Ovary (tissue), 9 donors: Measurements from ENCODE around the gene RERE. TPM values are rescaled to one million over a fixed set of nuclear protein-coding genes. Genes with fewer than 3 reads are reported as not detected.

Experiments
- DNase-seq, 5 donors: peaks; one replicate each; pipeline ENCODE4 v3.0.0-alpha.2; 2019 to 2020
- H3K27ac ChIP-seq, 2 donors: fragments of 200-600 bp; one replicate each; pipeline versions ENCODE4 v1.5.1 to v1.8.0; 2019 to 2022
- H3K27me3 ChIP-seq: fragments of 200-600 bp; one replicate; pipeline ENCODE4 v1.8.0; 2022
- H3K36me3 ChIP-seq: fragments of 200-600 bp; sonication (generic); one replicate; pipeline ENCODE4 v1.5.1; 2019
- H3K4me1 ChIP-seq: one replicate; pipeline ENCODE4 v1.8.1; 2013; ENCODE audit warnings: mild to moderate bottlenecking, moderate library complexity; ENCODE audit not compliant: insufficient read depth
- H3K4me3 ChIP-seq: fragments of 200-600 bp; sonication (generic); one replicate; pipeline ENCODE4 v1.5.1; 2017
- H3K9me3 ChIP-seq, 2 donors: fragments of 200-600 bp in 1 of 2; sonication (generic) in 1 of 2; one replicate each; pipeline versions ENCODE4 v1.5.1 to v1.8.1; 2013 to 2019; ENCODE audit warnings: mild to moderate bottlenecking in 1 of 2, moderate library complexity in 1 of 2
- EP300 ChIP-seq: sonication (generic); formaldehyde crosslinking; IDR thresholded peaks from one replicate; pipeline ENCODE4 v1.6.1; 2017; ENCODE audit warnings: antibody characterized with exemption
- POLR2A ChIP-seq: fragments of 450-650 bp; IDR thresholded peaks from one replicate; pipeline ENCODE4 v1.6.1; 2017; ENCODE audit warnings: antibody characterized with exemption, mild to moderate bottlenecking, moderate library complexity
- WGBS, 3 donors: extraction: QIAGEN DNeasy Blood & Tissue Kit in 1 of 3; methylation state at CpG; one replicate each; pipeline versions ENCODE4 v1.1.5 to v1.1.7; 2013 to 2017; 5-methylcytosine and 5-hydroxymethylcytosine counted together
- intact Hi-C, 4 donors: fragments of 100-400 bp; cut with DNase I; formaldehyde crosslinking; loops; one replicate each; pipeline versions ENCODE4 v1.11.0 to v1.15.1; 2022 to 2023
- polyA plus RNA-seq, 2 donors: library from polyadenylated mRNA; stranded (reverse); fragments of 200-250 nt in 1 of 2; fragments of 350-450 nt in 1 of 2; fragmentation: Illumina TruSeq in 1 of 2; extraction: RNeasy Lipid Tissue Mini Kit (QIAGEN cat#74804) in 1 of 2; gene quantifications; one replicate each; pipeline ENCODE4 v1.2.3, GENCODE V29; 2013 to 2014
- total RNA-seq, 7 donors: library from RNA; depleted of rRNA in 2 of 7; stranded (reverse); fragments of >200 nt in 2 of 7; fragmentation: NEBNext Ultra II Directional in 3 of 7; extraction: Animal tissue kit (Norgen Biotek cat#: 25700) in 3 of 7; gene quantifications; one replicate each; pipeline versions ENCODE4 v1.1.0 to v1.2.4, GENCODE V29; 2016 to 2023
- TF ChIP-seq, protein P1 (sequence below), 3 donors: fragments of 450-650 bp in 2 of 3; fragments of 200-600 bp in 1 of 3; IDR thresholded peaks; one replicate each; pipeline versions ENCODE4 v1.5.1 to v1.8.0; 2016 to 2022; ENCODE audit warnings: antibody characterized with exemption in 3 of 3, mild to moderate bottlenecking in 1 of 3
- donor health status: DM: no; HTN: no; CAD: no; lungs with moderate emphysema.
- donor health status: DM: no; HTN: no; CAD: no.
- donor health status: Bipolar disorder and iron deficiency.
- donor health status: DM: yes; HTN: yes; CAD: no.
- donor health status: DM: no; HTN: no; CAD: no.
- donor health status: DM: yes; HTN: yes; CAD: no.

The RERE gene
- total and polyA plus RNA-seq, 9 donors = 36.7 to 119 (median 114) TPM

GRCh38 chr1:8358241-8358896, 459.1 kb downstream of the RERE start:
- 89 to 93% (median 91%) methylated on average over 46 of the region's 46 CpGs for WGBS, 3 donors
- Histone ChIP-seq H3K9me3 (no peaks in the 10 kb centered on the region), H3K27me3 (no peaks in the 10 kb centered on the region), H3K36me3 (no peaks in the 10 kb centered on the region), H3K27ac (no peak overlapping the region), H3K4me1 (peaks cover 3% of the 10 kb centered on the region), H3K4me3 (no peak overlapping the region)
- intact Hi-C loops = loop anchor here in 1 of 4 donors (10.0 kb wide), 1 partner anchor 46 kb away; no protein-coding TSS in a partner anchor
- TF ChIP-seq, protein P1, sequence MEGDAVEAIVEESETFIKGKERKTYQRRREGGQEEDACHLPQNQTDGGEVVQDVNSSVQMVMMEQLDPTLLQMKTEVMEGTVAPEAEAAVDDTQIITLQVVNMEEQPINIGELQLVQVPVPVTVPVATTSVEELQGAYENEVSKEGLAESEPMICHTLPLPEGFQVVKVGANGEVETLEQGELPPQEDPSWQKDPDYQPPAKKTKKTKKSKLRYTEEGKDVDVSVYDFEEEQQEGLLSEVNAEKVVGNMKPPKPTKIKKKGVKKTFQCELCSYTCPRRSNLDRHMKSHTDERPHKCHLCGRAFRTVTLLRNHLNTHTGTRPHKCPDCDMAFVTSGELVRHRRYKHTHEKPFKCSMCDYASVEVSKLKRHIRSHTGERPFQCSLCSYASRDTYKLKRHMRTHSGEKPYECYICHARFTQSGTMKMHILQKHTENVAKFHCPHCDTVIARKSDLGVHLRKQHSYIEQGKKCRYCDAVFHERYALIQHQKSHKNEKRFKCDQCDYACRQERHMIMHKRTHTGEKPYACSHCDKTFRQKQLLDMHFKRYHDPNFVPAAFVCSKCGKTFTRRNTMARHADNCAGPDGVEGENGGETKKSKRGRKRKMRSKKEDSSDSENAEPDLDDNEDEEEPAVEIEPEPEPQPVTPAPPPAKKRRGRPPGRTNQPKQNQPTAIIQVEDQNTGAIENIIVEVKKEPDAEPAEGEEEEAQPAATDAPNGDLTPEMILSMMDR (IDR thresholded peaks at IDR 0.05) = no peak
- TF ChIP-seq EP300 (no peak), POLR2A (no peak)
- DNase-seq = peak in 2 of 5 donors; percentile 31 to 41

DNA sequence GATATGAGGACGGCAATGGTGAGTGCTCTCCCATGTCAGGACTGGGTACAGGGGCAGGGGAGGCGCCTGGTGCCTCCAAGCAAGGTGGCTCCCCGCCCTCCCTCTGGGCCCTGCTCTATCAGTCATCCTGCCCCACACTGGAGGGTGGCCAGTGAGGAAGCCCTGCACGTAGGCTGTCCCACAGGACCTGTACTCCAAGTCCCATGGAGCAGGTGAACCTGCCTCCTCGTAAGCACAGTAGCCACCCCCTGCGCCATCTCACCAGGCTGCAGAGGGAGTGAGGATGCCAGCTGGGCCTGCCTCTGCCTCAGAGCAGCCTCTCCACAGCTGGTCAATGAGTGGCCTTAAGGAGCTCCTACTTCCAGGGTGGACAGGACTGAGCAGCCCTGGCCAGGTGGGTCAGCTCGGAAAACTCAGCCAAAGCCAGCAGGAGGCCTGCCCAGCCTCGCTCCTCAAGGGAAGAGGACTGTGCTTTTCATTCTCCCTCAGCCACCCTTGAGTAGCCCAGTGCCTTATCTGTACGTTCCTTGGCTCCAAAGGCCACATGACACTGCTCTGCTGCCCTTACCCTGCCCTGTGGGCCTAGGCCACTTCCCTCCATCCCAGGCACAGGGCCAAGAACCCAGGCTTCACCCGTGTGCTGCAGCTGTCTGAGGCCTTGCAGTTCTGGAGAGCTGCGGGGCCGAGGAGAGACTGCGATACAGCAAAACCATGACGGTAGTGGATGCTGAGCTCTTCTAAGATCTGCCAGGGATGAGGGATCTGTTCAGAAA, 459.9 kb downstream of the RERE start:
- WGBS, 3 donors = 70 to 75% (median 74%) methylated on average over 14 of the region's 14 CpGs
- Histone ChIP-seq H3K27ac (no peak overlapping the region), H3K4me1 (peaks cover 8% of the 10 kb centered on the region), H3K36me3 (no peaks in the 10 kb centered on the region), H3K9me3 (no peaks in the 10 kb centered on the region), H3K4me3 (no peak overlapping the region), H3K27me3 (no peaks in the 10 kb centered on the region)
- TF ChIP-seq EP300 = no peak
- TF ChIP-seq, protein P1 (IDR thresholded peaks at IDR 0.05) = no peak
- TF ChIP-seq POLR2A = no peak
- no peak for DNase-seq
- intact Hi-C loops = loop anchor here in 1 of 4 donors (10.0 kb wide), 1 partner anchor 47 kb away; no protein-coding TSS in a partner anchor

DNA sequence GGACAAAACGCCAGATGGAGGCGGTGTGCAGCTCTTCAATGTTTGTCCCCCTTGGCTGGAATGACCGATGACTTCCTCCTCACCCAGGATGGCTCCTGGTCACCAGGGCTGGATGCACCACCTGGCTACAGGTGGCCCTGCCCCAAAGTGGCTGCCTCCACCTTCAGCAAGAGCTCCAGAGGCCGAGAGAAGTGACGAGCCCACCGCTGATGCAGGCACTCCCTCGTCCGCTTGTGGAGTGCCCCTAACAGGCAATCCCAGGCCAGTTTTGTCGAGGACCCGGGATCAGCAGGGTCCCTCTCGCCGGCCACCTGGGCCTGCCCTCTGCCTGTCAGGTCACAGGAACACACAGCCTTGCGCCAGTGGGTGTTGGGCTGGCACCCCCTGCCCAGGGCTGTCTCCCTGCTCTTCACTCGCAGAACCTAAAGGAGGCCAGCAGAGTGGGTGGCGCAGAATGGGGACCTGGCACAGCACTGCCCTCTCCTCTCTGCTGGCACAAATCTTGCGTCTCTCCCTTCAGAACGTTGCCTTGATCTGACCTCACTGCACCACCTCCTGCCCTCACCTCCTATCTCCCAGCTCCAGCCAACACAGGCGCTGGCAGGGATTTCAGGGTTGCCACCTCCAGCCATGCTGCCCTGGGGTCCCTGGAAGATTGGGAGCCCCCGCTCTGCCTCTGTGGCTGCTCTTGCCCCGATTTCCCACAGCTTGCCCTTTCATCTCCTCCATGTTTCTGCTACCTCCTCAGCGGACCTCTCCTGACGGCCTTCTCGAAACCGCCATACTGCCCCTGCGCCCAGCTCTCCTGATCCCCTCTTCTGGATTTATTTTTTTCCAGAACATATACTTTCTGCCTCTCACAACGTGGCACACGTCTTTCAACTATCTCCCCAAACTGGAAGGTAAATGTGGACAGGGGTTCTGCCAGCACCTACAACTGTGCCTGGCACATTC, 460.9 kb downstream of the RERE start:
- Histone ChIP-seq H3K27ac (no peak overlapping the region), H3K9me3 (no peaks in the 10 kb centered on the region), H3K36me3 (no peaks in the 10 kb centered on the region), H3K4me3 (no peak overlapping the region), H3K27me3 (no peaks in the 10 kb centered on the region), H3K4me1 (peaks cover 15% of the 10 kb centered on the region)
- intact Hi-C loops = loop anchor here in 1 of 4 donors (10.0 kb wide), 1 partner anchor 48 kb away; no protein-coding TSS in a partner anchor
- TF ChIP-seq, protein P1 (IDR thresholded peaks at IDR 0.05) = no peak
- TF ChIP-seq POLR2A (no peak), EP300 (no peak)
- DNase-seq = peak in 1 of 5 donors; percentile 25
- WGBS, 3 donors = 91 to 94% (median 92%) methylated on average over 27 of the region's 27 CpGs
